Thyroid gland (tissue), 4 donors: ENCODE measurements around the gene MXI1. TPM values are rescaled to one million over a fixed set of nuclear protein-coding genes. Genes with fewer than 3 reads are reported as not detected.

Source experiments
- DNase-seq, 2 donors: peaks; one replicate each; pipeline ENCODE4 v3.0.0-alpha.2; 2019
- H3K27ac ChIP-seq, 3 donors: fragments of 200-600 bp; sonication (generic); 1 replicate in 2 of 3; 2 replicates in 1 of 3; pipeline ENCODE4 v1.5.1; 2016 to 2019; ENCODE audit warnings: mild to moderate bottlenecking in 1 of 3, moderate library complexity in 1 of 3
- H3K27me3 ChIP-seq: fragments of 200-600 bp; sonication (generic); one replicate; pipeline ENCODE4 v1.5.1; 2019
- H3K36me3 ChIP-seq, 2 donors: fragments of 200-600 bp; sonication (generic); one replicate each; pipeline ENCODE4 v1.5.1; 2016 to 2019
- H3K4me1 ChIP-seq, 2 donors: fragments of 200-600 bp; sonication (generic); one replicate each; pipeline ENCODE4 v1.5.1; 2017 to 2019
- H3K4me3 ChIP-seq, 3 donors: fragments of 200-600 bp; sonication (generic); replicated peaks in 1 of 3; 1 replicate in 2 of 3; 2 replicates in 1 of 3; pipeline ENCODE4 v1.5.1; 2016; ENCODE audit warnings: mild to moderate bottlenecking in 1 of 3
- H3K9me3 ChIP-seq: fragments of 200-600 bp; sonication (generic); one replicate; pipeline ENCODE4 v1.5.1; 2017
- CTCF ChIP-seq, 6 experiments: fragments of 200-600 bp in 3 of 6; fragments of 450-650 bp in 3 of 6; sonication (generic) in 3 of 6; IDR thresholded peaks; one replicate each; pipeline ENCODE4 v1.5.1; 2016 to 2019; ENCODE audit warnings: antibody characterized with exemption in 6 of 6, mild to moderate bottlenecking in 2 of 6, inconsistent platforms in 1 of 6, moderate library complexity in 1 of 6
- POLR2A ChIP-seq, 2 donors: fragments of 450-650 bp; IDR thresholded peaks; one replicate each; pipeline ENCODE4 v1.6.1; 2017; ENCODE audit warnings: antibody characterized with exemption in 2 of 2, mild to moderate bottlenecking in 2 of 2, moderate library complexity in 1 of 2
- WGBS, 2 donors: methylation state at CpG; one replicate each; pipeline ENCODE4 v1.1.5; 2017; 5-methylcytosine and 5-hydroxymethylcytosine counted together
- intact Hi-C: fragments of 100-400 bp; cut with DNase I; formaldehyde crosslinking; loops from one replicate; pipeline ENCODE4 v1.15.1; 2023
- total RNA-seq, 4 donors: library from RNA; depleted of rRNA; stranded (reverse); fragments of >200 nt; gene quantifications; one replicate each; pipeline ENCODE4 v1.2.3, GENCODE V29; 2016

The MXI1 gene
- total RNA-seq, 4 donors from 2014 or later: 51.2 to 136 (median 59.6) TPM

GRCh38 chr10:110226543-110226925 lies 19.1 kb downstream of the MXI1 start:
- Histone ChIP-seq H3K4me1 (peaks cover 11 to 31% of the 10 kb centered on the region in 2 donors), H3K4me3 (peak overlapping the region; percentile 53 to 79 (median 69)), H3K36me3 (peaks cover 0 to 12% of the 10 kb centered on the region in 2 donors), H3K9me3 (no peaks in the 10 kb centered on the region), H3K27ac (peak overlapping the region; percentile 81 to 91 (median 89)), H3K27me3 (no peaks in the 10 kb centered on the region)
- intact Hi-C loops: loop anchor here (10.0 kb wide), 1 partner anchor 48 kb away; no protein-coding TSS in a partner anchor
- peak; percentile 87 to 91 for DNase-seq
- TF ChIP-seq POLR2A (IDR thresholded peaks at IDR 0.05) (no peak), CTCF (IDR thresholded peaks at IDR 0.05) (no peak)
- 0 to 3% methylated on average over 1 to 8 of the region's 36 CpGs for WGBS, 2 donors

- H3K36me3 ChIP-seq: peaks cover 0 to 12% of the 10 kb centered on the region in 2 donors
- peak; percentile 79 to 81 for DNase-seq
Measured at GRCh38 chr10:110226926-110227641, 19.7 kb downstream of the MXI1 start.

GRCh38 chr10:110228066-110228465 lies 20.7 kb downstream of the MXI1 start:
- WGBS, 2 donors: 72 to 83% methylated on average over 10 of the region's 10 CpGs
- DNase-seq: no peak
- no peak overlapping the region for H3K4me3 ChIP-seq
- H3K4me1 ChIP-seq: peaks cover 7 to 22% of the 10 kb centered on the region in 2 donors
- intact Hi-C loops: loop anchor here (10.0 kb wide), 1 partner anchor 47 kb away; no protein-coding TSS in a partner anchor
- TF ChIP-seq POLR2A (IDR thresholded peaks at IDR 0.05) (no peak), CTCF (IDR thresholded peaks at IDR 0.05) (no peak)
- H3K9me3 ChIP-seq: no peaks in the 10 kb centered on the region
- H3K27ac ChIP-seq: peak overlapping the region in 1 of 3 donors; percentile 89
- H3K27me3 ChIP-seq: no peaks in the 10 kb centered on the region
- peaks cover 0 to 12% of the 10 kb centered on the region in 2 donors for H3K36me3 ChIP-seq

More at GRCh38 chr10:110226926-110227641, 19.7 kb downstream of the MXI1 start:
- Histone ChIP-seq H3K4me1 (peaks cover 9 to 28% of the 10 kb centered on the region in 2 donors), H3K9me3 (no peaks in the 10 kb centered on the region), H3K4me3 (peak overlapping the region in 2 of 3 donors; percentile 1 to 69), H3K27ac (peak overlapping the region; percentile 81 to 91 (median 89)), H3K27me3 (no peaks in the 10 kb centered on the region)
- TF ChIP-seq POLR2A (IDR thresholded peaks at IDR 0.05): peak in 1 of 2 donors; percentile 59
- TF ChIP-seq CTCF (IDR thresholded peaks at IDR 0.05): no peak
- intact Hi-C loops: loop anchor here (10.0 kb wide), 1 partner anchor 48 kb away; no protein-coding TSS in a partner anchor
- 0 to 2% methylated on average over 33 to 38 of the region's 71 CpGs for WGBS, 2 donors

- Histone ChIP-seq H3K27me3 (no peaks in the 10 kb centered on the region), H3K36me3 (peaks cover 0 to 12% of the 10 kb centered on the region in 2 donors), H3K4me1 (peaks cover 9 to 22% of the 10 kb centered on the region in 2 donors), H3K9me3 (no peaks in the 10 kb centered on the region), H3K27ac (no peak overlapping the region), H3K4me3 (no peak overlapping the region)
- WGBS, 2 donors: 94 to 100% methylated on average over 1 of the region's 1 CpG
- intact Hi-C loops: loop anchor here (10.0 kb wide), 1 partner anchor 46 kb away; no protein-coding TSS in a partner anchor
- no peak for DNase-seq
- TF ChIP-seq CTCF (IDR thresholded peaks at IDR 0.05) (no peak), POLR2A (IDR thresholded peaks at IDR 0.05) (no peak)
Measured at GRCh38 chr10:110229155-110229554, 21.8 kb downstream of the MXI1 start.

GRCh38 chr10:110233846-110234245 lies 26.4 kb downstream of the MXI1 start:
- Histone ChIP-seq H3K36me3 (peaks cover 0 to 5% of the 10 kb centered on the region in 2 donors), H3K4me3 (no peak overlapping the region), H3K27me3 (no peaks in the 10 kb centered on the region), H3K27ac (no peak overlapping the region), H3K4me1 (peaks cover 2 to 4% of the 10 kb centered on the region in 2 donors), H3K9me3 (no peaks in the 10 kb centered on the region)
- TF ChIP-seq CTCF (IDR thresholded peaks at IDR 0.05) (no peak), POLR2A (IDR thresholded peaks at IDR 0.05) (no peak)
- intact Hi-C loops: no loop called here
- no peak for DNase-seq
- 89 to 91% methylated on average over 1 of the region's 1 CpG for WGBS, 2 donors
